Renal cortical epithelial cell (primary cell): ENCODE data around the gene NAA50. TPM values are rescaled to one million over a fixed set of nuclear protein-coding genes. Genes with fewer than 3 reads are reported as not detected.

ENCODE experiments used
- DNase-seq: peaks from one replicate; pipeline ENCODE4 v3.0.0-alpha.2; 2011; ENCODE audit warnings: low read depth
- total RNA-seq: library from RNA; depleted of rRNA; stranded (reverse); fragments of >200 nt; gene quantifications from 2 replicates; pipeline ENCODE4 v1.2.3, GENCODE V29; 2014

Gene NAA50
- total RNA-seq, 1 donor from 2014 or later: 139 TPM

- DNase-seq: peak; percentile 83
Observed at GRCh38 chr3:113685956-113686721, 59.9 kb downstream of the NAA50 start.

GRCh38 chr3:113685124-113685523 is 60.9 kb downstream of the NAA50 start:
- no peak for DNase-seq

GRCh38 chr3:113684271-113684819 is 61.7 kb downstream of the NAA50 start:
- DNase-seq: no peak

- no peak for DNase-seq
Observed at GRCh38 chr3:113678773-113679172, 67.3 kb downstream of the NAA50 start.

- DNase-seq: no peak
Observed at GRCh38 chr3:113677737-113678136, 68.3 kb downstream of the NAA50 start.

GRCh38 chr3:113676261-113676660 is 69.8 kb downstream of the NAA50 start:
- DNase-seq: no peak

GRCh38 chr3:113673593-113673992 is 72.5 kb downstream of the NAA50 start:
- DNase-seq: no peak

- DNase-seq: peak; percentile 9
Observed at GRCh38 chr3:113668015-113668414, 78.0 kb downstream of the NAA50 start.

Other genes with a start within 250 kb of the NAA50 start
- 8.7 and 19.3 TPM in 2 replicates for gene SPICE1, start 231.1 kb downstream of the NAA50 start, total RNA-seq
- under 0.01 and 0.52 TPM in 2 replicates for gene SIDT1, start 213.7 kb downstream of the NAA50 start, total RNA-seq
- 6.1 and 14.8 TPM in 2 replicates for gene USF3, start 49.6 kb downstream of the NAA50 start, total RNA-seq
- gene ATP6V1A, start 786 bp upstream of the NAA50 start, total RNA-seq: 118 and 132 TPM in 2 replicates
- gene GRAMD1C, start 92.5 kb upstream of the NAA50 start, total RNA-seq: 3.0 and 11.8 TPM in 2 replicates
- gene ZDHHC23, start 201.8 kb upstream of the NAA50 start, total RNA-seq: 6.6 and 14.6 TPM in 2 replicates